GM12892 (cell line): ENCODE results near the gene PPP4R2.

Experiments used
- POLR2A ChIP-seq: IDR thresholded peaks from 2 replicates; pipeline ENCODE4 v1.6.1; 2011; ENCODE audit warnings: low read depth, low read length, control low read depth
- TAF1 ChIP-seq: IDR thresholded peaks from 2 replicates; pipeline ENCODE4 v1.6.1; 2011; ENCODE audit warnings: low read depth, mild to moderate bottlenecking, control low read depth, low read length, borderline replicate concordance

DNA sequence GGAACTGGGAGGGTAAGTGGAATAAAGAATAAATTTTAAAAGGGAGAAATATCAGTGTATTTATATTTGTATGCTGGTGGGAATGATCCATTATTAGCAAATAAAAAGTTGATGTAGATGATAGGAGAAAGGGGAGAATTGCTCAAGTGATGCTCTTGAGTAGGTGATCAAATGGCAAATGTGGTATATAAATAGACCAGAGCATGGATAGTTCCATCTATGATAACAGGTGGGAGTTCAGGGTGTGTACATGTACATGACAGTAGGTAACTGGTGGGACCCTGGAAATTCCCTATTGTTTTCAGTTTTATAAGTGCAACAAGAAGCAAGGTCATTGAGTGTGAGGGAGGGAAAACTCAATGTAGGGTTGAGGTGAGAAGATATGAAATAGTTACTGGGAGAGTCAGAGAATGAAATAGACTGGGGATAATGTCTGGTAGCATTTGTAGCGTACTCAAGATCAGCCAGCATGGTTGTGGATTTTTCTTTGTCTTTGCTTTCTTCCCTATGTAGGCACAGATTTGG is 33.5 kb downstream of the PPP4R2 start:
- TF ChIP-seq POLR2A (no peak), TAF1 (no peak)
